Renal pelvis (tissue), 12 donors: ENCODE measurements around the gene CACNA1D. TPM values are rescaled to one million over a fixed set of nuclear protein-coding genes. Genes with fewer than 3 reads are reported as not detected.
"Not testable (repeated sequence)": the region's sequence is repeated elsewhere in the genome, so short reads cannot be mapped to it uniquely, and the experiment has no call there.

Experiments used
- DNase-seq: peaks from one replicate; pipeline ENCODE4 v3.0.0-alpha.2; 2013
- long read RNA-seq, 16 experiments: transcript quantifications; one replicate each; lab custom pipeline, GENCODE V29; 2026
- polyA plus RNA-seq, 3 donors: library from polyadenylated mRNA; unstranded; fragments of 120-200 nt; gene quantifications; one replicate each; pipeline ENCODE4 v1.2.1, GENCODE V29; 2013; ENCODE audit not compliant: insufficient read length in 3 of 3

CACNA1D gene
- polyA plus RNA-seq: 10 to 100 TPM; 10.8 to 17.7 (median 17.5) TPM
- long read RNA-seq, donor 1: 0 reads
- long read RNA-seq, donor 2, partial matches to known transcripts: 0 of 1 reads
- long read RNA-seq, donor 2, other reads (novel, unspliced or antisense): 0 of 1 reads
- long read RNA-seq, donor 3: 0 reads
- long read RNA-seq, donor 4: 0 reads
- long read RNA-seq, donor 5, partial matches to known transcripts: 0 of 1 reads
- long read RNA-seq, donor 5, other reads (novel, unspliced or antisense): 0 of 1 reads
- long read RNA-seq, donor 6: 0 reads
- long read RNA-seq, donor 7: 0 reads
- long read RNA-seq, donor 8, partial matches to known transcripts: 0 of 1 reads
- long read RNA-seq, donor 8, other reads (novel, unspliced or antisense): 0 of 1 reads
- long read RNA-seq, donor 9, partial matches to known transcripts: 0 of 1 reads
- long read RNA-seq, donor 9, other reads (novel, unspliced or antisense): 0 of 1 reads
- long read RNA-seq, donor 10, partial matches to known transcripts: 0 of 1 reads
- long read RNA-seq, donor 10, other reads (novel, unspliced or antisense): 0 of 1 reads
- long read RNA-seq, donor 11: 0 reads
- long read RNA-seq, donor 12, partial matches to known transcripts: 0 of 1 reads
- long read RNA-seq, donor 12, other reads (novel, unspliced or antisense): 0 of 1 reads
- long read RNA-seq, donor 13, partial matches to known transcripts: 0 of 1 reads
- long read RNA-seq, donor 13, other reads (novel, unspliced or antisense): 0 of 1 reads
- long read RNA-seq, donor 14: 0 reads
- long read RNA-seq, donor 15, partial matches to known transcripts: 0 of 1 reads
- long read RNA-seq, donor 15, other reads (novel, unspliced or antisense): 0 of 1 reads
- long read RNA-seq, donor 16: 0 reads

DNA sequence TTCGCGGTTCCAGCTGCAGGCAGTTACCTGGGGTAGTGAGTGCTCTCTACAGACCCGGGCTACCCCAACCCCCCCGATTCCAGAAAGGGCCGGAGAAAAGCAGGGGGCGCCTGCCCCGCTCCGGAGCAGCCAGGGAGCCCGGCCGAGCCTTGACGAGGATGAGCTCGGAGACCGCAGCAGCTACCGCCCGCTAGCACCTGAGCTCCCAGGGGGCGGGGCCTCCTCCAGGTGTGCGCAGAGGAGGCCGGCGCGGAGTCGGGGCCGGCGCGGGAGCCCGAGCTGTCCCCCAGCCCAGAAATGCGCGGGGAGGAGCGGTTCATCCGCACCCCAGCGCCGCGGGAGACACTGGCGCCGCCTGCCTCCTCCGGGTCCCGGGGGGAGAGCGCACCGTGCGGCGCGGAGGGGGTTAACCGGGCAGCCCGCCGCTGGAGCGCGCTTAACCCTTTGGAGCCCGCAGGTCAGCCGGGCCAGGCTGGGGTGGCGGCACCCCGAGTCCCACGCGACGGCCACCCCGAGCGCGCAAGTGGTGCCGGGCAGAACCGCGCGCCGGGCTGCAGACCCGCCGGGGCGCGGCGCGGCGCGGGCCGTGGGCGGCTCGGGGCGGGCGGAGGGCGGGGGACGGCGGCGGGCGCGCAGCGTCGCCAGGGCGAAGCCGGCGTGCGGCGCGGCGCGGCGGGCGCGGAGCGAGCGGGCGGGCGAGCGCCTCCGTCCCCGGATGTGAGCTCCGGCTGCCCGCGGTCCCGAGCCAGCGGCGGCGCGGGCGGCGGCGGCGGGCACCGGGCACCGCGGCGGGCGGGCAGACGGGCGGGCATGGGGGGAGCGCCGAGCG lies at the start of gene CACNA1D:
CACNA1D (plus strand) TSS at position 649 of the 829 bp plus-strand sequence. CDS start 556 bp downstream, outside the sequence.
- no peak for DNase-seq

GRCh38 chr3:53457068-53457467 lies 37.3 kb upstream of the CACNA1D start:
- DNase-seq: no peak

GRCh38 chr3:53460326-53460725 lies 34.1 kb upstream of the CACNA1D start:
- no peak for DNase-seq

- DNase-seq: no peak
These were observed 30.0 kb upstream of the CACNA1D start for GRCh38 chr3:53464424-53464823.

DNA sequence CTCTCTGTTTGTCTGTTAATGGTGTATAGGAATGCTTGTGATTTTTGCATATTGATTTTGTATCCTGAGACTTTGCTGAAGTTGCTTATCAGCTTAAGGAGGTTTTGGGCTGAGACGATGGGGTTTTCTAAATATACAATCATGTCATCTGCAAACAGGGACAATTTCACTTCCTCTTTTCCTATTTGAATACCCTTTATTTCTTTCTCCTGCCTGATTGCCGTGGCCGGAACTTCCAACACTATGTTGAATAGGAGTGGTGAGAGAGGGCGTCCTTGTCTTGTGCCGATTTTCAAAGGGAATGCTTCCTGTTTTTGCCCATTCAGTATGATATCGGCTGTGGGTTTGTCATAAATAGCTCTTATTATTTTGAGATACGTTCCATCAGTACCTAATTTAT lies 24.7 kb upstream of the CACNA1D start:
- not testable (repeated sequence) for DNase-seq

DNA sequence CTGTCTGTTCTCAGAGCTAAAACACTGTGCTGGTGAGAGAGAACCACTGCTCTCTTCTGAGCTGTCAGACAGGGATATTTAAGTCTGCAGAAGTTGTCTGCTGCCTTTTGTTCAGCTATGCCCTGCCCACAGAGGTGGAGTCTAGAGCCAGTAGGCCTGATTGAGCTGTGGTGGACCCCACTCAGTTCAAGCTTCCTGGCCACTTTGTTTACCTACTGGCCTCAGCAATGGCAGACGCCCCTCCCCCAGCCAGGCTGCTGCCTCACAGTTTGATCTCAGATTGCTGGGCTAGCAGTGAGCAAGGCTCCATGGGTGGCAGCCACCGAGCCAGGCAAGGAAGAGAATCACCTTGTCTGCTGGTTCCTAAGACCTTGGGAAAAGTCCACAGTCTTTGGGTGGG lies 21.0 kb upstream of the CACNA1D start:
- DNase-seq: no peak

DNA sequence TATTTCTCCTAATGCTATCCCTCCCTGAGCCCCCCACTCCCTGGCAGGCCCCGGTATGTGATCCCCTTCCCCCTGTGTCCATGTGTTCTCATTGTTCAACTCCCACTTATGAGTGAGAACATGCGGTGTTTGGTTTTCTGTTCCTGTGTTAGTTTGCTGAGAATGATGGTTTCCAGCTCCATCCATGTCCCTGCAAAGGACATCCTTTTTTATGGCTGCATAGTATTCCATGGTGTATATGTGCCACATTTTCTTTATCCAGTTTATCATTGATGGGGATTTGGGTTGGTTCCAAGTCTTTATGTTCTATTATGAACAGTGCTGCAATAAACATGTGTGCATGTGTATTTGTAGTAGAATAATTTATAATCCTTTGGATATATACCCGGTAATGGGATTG lies 18.0 kb upstream of the CACNA1D start:
- DNase-seq: not testable (repeated sequence)

GRCh38 chr3:53477689-53478088 lies 16.7 kb upstream of the CACNA1D start:
- DNase-seq: not testable (repeated sequence)

- DNase-seq: no peak
These were observed 16.1 kb upstream of the CACNA1D start for GRCh38 chr3:53478166-53478830.

DNA sequence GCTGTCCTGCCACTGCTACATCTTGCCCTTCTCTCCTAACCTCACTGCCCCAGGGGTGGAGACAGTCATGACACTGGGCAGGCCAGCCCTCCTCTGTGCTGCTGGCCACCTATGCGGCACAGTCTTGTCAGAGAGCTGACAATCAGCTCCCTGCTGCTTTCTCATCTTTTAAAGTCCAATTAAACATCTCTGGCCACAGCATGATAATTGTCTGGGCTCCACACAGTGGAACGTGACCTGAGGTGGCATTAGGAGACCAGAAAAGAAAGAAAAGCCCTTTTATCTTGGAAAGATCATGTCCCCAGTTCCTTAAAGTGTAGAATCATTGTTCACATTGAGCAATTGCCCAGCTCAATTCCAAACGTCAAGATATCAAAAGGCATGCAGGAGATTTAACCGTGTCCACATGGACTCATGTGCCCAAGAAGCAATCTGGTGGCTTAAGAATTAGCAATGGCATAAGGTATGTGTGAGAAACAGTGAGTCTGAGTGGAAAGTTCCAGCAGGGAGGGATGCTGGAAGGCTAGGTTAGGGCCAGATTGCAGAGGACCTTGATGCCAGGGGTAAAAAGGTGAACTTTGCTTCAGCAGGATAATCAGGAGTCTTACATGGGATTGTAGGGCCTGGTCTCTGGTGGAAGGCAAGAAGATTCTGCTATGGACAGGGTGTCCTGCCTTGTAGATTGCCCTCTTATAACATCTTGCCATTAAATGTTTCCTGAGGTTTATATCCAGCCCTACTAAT lies 15.3 kb upstream of the CACNA1D start:
- no peak for DNase-seq

DNA sequence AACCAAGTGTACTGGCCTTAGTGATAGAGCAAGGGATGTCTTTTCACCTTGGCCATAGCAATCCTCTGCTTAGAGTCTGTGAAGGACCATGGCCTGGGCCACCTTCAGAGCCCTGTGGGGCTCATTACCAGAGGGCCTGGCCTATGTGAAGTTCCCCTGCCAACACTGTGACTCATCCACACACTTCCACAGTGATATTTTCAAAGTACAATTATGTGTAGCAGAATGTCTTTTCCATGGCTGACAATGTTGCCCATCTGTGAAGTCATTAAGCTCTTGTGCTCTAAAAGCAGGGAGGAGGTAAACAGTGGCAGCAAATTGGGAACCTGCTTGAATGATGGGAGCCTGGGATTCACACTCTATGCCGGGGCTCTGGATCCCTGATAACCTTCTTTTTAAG lies 12.2 kb upstream of the CACNA1D start:
- no peak for DNase-seq

DNA sequence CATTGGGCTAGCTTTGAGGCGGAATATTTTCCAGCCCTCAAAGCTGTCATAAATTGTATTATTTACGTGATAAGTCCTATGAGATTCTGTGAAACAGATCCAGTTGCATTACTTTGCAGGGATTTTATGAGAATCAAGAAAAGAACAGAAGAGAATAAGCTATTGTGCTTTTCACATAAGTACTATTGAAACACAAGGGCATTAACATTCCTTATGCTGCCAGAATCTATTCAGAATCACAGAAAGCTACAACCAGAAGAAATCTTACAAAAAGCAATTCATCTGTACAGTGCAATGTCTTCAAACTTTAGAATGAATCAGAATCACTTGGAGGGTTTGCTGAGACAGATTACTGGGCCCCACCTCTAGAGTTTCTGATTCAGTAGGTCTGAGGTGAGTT lies 10.6 kb upstream of the CACNA1D start:
- DNase-seq: no peak

DNA sequence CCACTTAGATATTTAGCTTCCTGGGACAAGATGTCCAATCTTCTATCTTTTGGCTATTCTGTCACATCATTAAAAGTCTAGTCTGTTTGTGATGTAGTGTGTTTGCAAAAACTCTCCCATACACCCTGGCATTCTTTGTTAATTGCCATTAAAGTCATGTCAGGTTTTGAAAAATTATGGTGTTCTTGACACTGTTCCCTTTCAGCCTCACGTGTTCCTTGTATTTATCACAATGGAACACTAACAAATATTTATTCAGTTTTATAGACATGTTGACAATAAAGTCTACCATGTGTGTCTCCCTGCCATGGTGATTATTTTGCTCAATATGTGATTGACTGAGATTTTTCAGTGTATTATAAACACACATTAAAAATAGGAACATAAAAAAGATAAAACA lies 9.4 kb upstream of the CACNA1D start:
- DNase-seq: no peak

DNA sequence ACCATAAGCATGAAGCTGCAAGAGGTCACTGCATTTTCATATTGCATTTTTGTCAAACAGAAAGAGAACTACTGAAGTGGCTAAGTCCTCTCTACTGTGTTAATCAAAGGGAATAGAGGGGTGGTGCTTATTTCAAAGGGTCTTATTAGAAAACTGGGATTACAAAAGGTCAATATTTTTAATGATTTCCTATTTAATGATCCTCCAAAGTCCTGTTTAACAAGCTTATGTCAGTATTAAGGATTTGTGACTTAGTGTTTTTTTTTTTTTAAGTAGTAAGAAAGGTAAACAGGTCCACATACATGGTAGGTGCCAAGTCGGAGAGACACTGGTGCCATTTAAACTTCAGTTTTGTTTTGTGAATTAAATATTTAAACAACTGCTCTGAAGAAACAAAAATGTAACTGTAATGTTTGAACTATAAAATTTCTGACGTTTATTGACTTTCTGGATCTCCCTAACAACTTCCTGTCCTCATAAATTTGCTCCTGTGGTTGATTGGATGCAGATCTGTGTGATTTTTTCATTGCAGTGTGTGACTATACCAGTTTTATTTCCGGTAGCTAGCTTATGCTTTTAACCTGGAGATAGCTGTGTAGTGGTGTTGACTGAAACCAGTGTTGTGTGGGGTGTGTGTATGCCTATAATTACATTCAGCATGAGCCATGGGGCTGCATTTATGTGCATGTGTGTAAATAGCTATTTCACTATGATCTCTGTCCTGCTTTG lies 8.6 kb upstream of the CACNA1D start:
- DNase-seq: no peak

GRCh38 chr3:53486961-53487654 lies 7.3 kb upstream of the CACNA1D start:
- no peak for DNase-seq

DNA sequence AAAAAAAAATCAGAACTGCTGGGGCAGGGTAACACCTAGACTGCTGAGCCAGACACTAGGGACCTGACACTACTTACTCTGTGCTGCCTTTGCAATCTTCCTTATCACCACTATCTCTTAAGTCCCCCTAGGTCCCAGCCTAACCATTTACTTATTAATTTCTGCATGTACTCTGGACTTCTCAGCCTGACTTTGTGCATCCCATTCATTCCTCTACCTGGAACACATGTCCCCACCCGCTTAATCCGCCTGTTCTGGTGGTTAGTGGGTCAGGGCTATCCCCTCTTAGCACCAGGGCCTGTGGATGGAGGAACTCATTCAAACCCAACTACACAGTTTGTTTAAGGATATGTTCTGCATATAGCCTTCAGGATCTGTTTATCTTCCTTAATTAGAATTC lies 5.0 kb upstream of the CACNA1D start:
- DNase-seq: no peak

DNA sequence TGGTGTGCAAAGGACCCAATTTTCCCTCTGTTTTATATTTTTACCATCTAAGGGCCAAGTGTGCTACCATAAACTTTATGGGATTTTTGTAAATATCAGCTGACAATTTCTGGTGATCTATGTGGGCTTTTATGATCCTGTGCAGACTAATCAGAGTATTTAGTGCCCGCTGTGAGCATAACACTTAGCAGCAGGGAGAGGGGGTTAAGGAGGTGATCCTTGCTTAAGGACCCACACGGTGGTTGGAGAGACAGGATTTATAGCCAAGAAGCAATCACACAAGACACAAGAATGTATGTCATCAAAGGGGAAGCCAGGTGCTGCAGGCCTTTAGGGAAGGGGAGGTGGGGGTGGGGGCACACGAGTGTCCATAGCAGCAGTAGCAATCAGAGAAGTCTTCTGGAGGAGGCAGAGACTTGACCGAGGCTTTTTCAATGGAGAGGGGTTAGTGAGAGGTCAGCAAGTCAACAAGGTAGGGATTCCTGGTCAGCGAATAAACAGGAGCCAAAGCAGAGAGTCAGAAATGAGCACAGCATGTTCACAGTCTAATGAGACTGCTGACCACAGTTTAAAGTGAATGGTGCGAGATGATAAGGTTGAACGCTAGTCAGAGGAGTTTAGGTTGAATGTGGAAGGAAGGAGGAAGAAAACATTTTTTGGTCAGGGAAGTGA lies 4.5 kb upstream of the CACNA1D start:
- no peak for DNase-seq

DNA sequence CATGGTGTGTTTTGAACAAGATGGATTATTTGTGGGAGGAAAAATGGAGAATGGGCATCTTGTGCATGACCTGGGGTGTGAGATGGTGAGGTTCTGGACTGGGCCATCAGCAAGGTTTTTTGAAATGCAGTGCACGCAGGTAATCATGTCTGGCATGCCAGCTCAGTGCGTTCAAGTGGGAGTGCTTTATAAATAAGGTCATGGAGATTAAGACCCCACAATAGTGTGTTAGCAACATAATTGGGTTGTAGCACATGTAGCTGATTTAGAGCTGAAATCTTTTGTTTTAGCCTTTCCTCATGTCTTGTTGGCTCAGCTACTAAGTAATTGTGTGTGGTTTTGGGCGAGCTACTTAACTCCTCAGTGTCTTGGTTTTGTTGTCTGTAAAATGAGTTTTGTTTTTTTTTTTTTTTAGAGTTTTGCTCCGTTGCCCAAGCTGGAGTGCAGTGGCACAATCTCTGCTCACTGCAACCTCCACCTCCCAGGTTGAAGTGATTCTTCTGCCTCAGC lies 3.9 kb upstream of the CACNA1D start:
- DNase-seq: no peak

- no peak for DNase-seq
These were observed 3.1 kb upstream of the CACNA1D start for GRCh38 chr3:53491276-53491675.
